PC-3 (cell line): ENCODE data around the gene RAET1E. TPM values are rescaled to one million over a fixed set of nuclear protein-coding genes. Genes with fewer than 3 reads are reported as not detected.

Source experiments
- ATAC-seq: fragments of 200-7000 bp; cut with Tn5 transposase; 2 replicates; pipeline ENCODE4 v1.9.1; 2020; ENCODE audit warnings: mild to moderate bottlenecking, moderate library complexity
- BruUV-seq: library from RNA; stranded (reverse); fragments of 400-500 nt; replicated peaks from 2 replicates; lab custom pipeline; 2021; lab: Mats Ljungman, UMichigan
- CTCF ChIA-PET: fragments of 300-600 bp; sonication (Branson Sonifier 250); formaldehyde crosslinking; loops from one replicate; lab custom pipeline; 2022; ENCODE audit warnings: antibody characterized with exemption; lab: Charles Lee
- POLR2A ChIA-PET: fragments of 300-600 bp; sonication (Branson Sonifier 250); formaldehyde crosslinking; loops from one replicate; lab custom pipeline; 2022; ENCODE audit warnings: antibody characterized with exemption; ENCODE audit not compliant: unreplicated experiment; lab: Charles Lee
- DNase-seq: peaks from one replicate; pipeline ENCODE4 v3.0.0-alpha.2; 2015
- H2AFZ ChIP-seq: fragments of 300-600 bp; sonication (generic); 2 replicates; pipeline ENCODE4 v1.6.0; 2016; ENCODE audit warnings: antibody characterized with exemption, low read length
- H3F3A ChIP-seq: fragments of 300-600 bp; sonication (generic); one replicate; pipeline ENCODE4 v1.6.0; 2017; ENCODE audit warnings: antibody characterized with exemption, low read length, control low read depth, mild to moderate bottlenecking; ENCODE audit not compliant: unreplicated experiment
- H3K27ac ChIP-seq: fragments of 300-600 bp; sonication (generic); 2 replicates; pipeline ENCODE4 v1.5.1; 2016; ENCODE audit warnings: mild to moderate bottlenecking, low read length
- H3K27me3 ChIP-seq: fragments of 300-600 bp; sonication (generic); 2 replicates; pipeline ENCODE4 v1.6.1; 2016; ENCODE audit warnings: low read length, mixed read lengths
- H3K36me3 ChIP-seq: fragments of 300-600 bp; sonication (generic); 2 replicates; pipeline ENCODE4 v1.6.1; 2016; ENCODE audit warnings: low read depth, mixed run types, low read length, mixed read lengths
- H3K4me1 ChIP-seq: fragments of 300-600 bp; sonication (generic); 2 replicates; pipeline ENCODE4 v1.5.1; 2016; ENCODE audit warnings: low read length; ENCODE audit not compliant: insufficient read depth
- H3K4me2 ChIP-seq: fragments of 300-600 bp; sonication (generic); 2 replicates; pipeline ENCODE4 v1.6.0; 2016; ENCODE audit warnings: low read length
- H3K4me3 ChIP-seq: fragments of 300-600 bp; sonication (generic); 2 replicates; pipeline ENCODE4 v1.5.1; 2016; ENCODE audit warnings: mild to moderate bottlenecking, low read length, mixed read lengths
- H3K79me2 ChIP-seq: fragments of 300-600 bp; sonication (generic); 2 replicates; pipeline ENCODE4 v1.6.1; 2017; ENCODE audit warnings: low read length, mixed read lengths
- H3K9ac ChIP-seq: fragments of 300-600 bp; sonication (generic); 2 replicates; pipeline ENCODE4 v1.6.0; 2016; ENCODE audit warnings: mild to moderate bottlenecking, low read length
- H3K9me2 ChIP-seq: fragments of 300-600 bp; sonication (generic); replicated peaks from 2 replicates; pipeline ENCODE4 v1.6.1; 2016; ENCODE audit warnings: mixed run types, low read length, mixed read lengths
- H3K9me3 ChIP-seq: fragments of 300-600 bp; sonication (generic); 2 replicates; pipeline ENCODE4 v1.6.1; 2016; ENCODE audit warnings: low read length, mixed read lengths
- H4K20me1 ChIP-seq: fragments of 300-600 bp; sonication (generic); 2 replicates; pipeline ENCODE4 v1.6.1; 2016; ENCODE audit warnings: low read length, mixed read lengths
- EZH2 ChIP-seq: fragments of 300-600 bp; sonication (generic); IDR thresholded peaks from one replicate; pipeline ENCODE4 v1.6.1; 2017; ENCODE audit warnings: antibody characterized with exemption, mild to moderate bottlenecking, low read length; ENCODE audit not compliant: unreplicated experiment
- EZH2phosphoT487 ChIP-seq: fragments of 300-600 bp; sonication (generic); IDR thresholded peaks from 2 replicates; pipeline ENCODE4 v1.6.1; 2018; ENCODE audit warnings: mild to moderate bottlenecking, antibody characterized with exemption, low read length, borderline replicate concordance
- intact Hi-C: fragments of 100-400 bp; cut with micrococcal nuclease; formaldehyde crosslinking; loops from 2 replicates; pipeline ENCODE4 v1.9.0; 2023
- total RNA-seq: library from RNA; depleted of rRNA; stranded (reverse); fragments of >200 nt; gene quantifications from 2 replicates; pipeline ENCODE4 v1.2.3, GENCODE V29; 2014
- TF ChIP-seq, protein P1 (sequence below): fragments of 300-600 bp; sonication (generic); conservative IDR thresholded peaks from 2 replicates; pipeline ENCODE4 v1.5.1; 2017; ENCODE audit warnings: antibody characterized with exemption, low read depth, mild to moderate bottlenecking, low read length

Gene RAET1E
- total RNA-seq, 1 experiment from 2014 or later: 0.40 TPM

DNA sequence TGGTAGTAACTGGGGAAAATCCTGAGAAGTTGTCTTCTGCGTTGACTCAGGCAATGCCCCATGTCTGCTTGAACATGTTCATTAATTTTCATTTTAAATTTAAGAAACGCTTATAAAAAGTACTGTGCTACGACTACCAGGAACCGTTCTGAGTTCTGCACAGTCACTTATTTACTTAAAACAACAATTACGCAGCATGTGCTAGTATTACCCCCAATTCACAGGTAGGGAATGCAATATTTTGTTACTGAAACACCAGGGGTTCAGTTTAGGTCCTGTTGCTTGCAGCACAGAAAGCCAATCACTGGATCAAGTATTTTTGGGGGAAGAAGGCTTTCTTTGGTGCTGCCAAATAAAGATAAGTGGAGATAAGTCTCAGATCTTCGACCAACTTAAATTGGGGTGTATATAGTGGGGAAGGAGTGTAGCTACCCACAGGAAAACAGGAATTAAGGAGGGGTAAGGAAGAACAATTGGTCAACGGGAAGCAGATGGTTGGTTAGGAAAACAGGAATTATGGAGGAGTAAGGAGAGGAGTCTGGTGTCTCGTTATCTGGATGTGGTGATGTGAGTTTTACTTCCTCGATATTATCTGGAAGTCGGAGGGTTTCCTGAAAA, 28.5 kb downstream of the RAET1E start:
- H3F3A ChIP-seq: no peaks in the 10 kb centered on the region
- H3K27ac ChIP-seq: no peak overlapping the region
- ChIA-PET CTCF (no interaction called here), POLR2A (no interaction called here)
- H3K4me2 ChIP-seq: no peak overlapping the region
- H3K4me1 ChIP-seq: peaks cover 7% of the 10 kb centered on the region; the same call in 1 of the 2 replicates
- H3K9me3 ChIP-seq: no peaks in the 10 kb centered on the region
- DNase-seq (no peak), ATAC-seq (no peak)
- H3K4me3 ChIP-seq: no peak overlapping the region
- H3K27me3 ChIP-seq: no peaks in the 10 kb centered on the region
- no peaks in the 10 kb centered on the region for H3K9me2 ChIP-seq
- TF ChIP-seq, protein P1, sequence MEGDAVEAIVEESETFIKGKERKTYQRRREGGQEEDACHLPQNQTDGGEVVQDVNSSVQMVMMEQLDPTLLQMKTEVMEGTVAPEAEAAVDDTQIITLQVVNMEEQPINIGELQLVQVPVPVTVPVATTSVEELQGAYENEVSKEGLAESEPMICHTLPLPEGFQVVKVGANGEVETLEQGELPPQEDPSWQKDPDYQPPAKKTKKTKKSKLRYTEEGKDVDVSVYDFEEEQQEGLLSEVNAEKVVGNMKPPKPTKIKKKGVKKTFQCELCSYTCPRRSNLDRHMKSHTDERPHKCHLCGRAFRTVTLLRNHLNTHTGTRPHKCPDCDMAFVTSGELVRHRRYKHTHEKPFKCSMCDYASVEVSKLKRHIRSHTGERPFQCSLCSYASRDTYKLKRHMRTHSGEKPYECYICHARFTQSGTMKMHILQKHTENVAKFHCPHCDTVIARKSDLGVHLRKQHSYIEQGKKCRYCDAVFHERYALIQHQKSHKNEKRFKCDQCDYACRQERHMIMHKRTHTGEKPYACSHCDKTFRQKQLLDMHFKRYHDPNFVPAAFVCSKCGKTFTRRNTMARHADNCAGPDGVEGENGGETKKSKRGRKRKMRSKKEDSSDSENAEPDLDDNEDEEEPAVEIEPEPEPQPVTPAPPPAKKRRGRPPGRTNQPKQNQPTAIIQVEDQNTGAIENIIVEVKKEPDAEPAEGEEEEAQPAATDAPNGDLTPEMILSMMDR: no peak
- TF ChIP-seq EZH2: no peak
- no peak for TF ChIP-seq EZH2phosphoT487
- H2AFZ ChIP-seq: no peak overlapping the region
- no peaks in the 10 kb centered on the region for H4K20me1 ChIP-seq
- no TSS peak for BruUV-seq
- H3K79me2 ChIP-seq: no peaks in the 10 kb centered on the region
- H3K36me3 ChIP-seq: no peaks in the 10 kb centered on the region
- intact Hi-C loops: no loop called here
- H3K9ac ChIP-seq: no peak overlapping the region

DNA sequence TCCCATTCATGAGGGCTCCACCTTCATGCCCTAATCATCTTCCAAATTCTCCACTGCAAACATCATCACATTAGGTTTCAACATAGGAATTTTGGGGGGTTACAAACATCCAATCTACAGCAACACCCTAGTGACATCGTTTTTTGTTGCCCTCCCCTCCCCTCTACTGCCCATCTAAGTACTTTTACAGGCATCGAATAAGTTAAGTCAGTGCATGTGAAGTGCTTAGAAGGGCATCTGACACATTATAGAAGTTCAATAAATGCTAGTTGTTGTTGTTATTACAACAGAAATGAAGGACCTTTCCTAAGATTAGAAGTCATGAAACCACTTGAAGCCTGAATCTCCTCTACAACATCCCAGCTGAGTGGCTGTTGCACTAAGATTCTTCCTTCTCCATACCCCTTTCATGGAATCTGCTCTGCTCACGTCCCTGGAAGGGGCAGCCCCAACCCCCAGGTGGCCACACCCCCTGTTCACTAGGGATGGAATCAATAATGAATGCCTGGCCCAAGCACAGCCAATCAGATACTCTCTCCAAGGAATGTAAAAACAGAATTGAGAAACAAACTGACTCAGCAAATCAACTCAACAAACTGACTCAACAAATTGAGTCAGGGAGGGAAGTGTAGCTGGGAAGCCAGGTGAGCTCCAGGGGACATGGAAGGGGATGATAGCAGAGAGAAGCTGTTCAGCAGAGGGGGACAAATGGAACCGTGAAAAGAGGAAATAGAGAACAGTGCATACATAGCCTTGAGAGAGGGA, 29.9 kb downstream of the RAET1E start:
- H3K4me2 ChIP-seq: no peak overlapping the region
- no peak for ATAC-seq

More for the DNA sequence above, 29.9 kb downstream of the RAET1E start:
- Histone ChIP-seq H3F3A (no peaks in the 10 kb centered on the region), H3K27me3 (no peaks in the 10 kb centered on the region), H3K9me2 (no peaks in the 10 kb centered on the region), H3K9ac (no peak overlapping the region), H3K4me1 (peaks cover 7% of the 10 kb centered on the region; the same call in 1 of the 2 replicates), H3K79me2 (no peaks in the 10 kb centered on the region; the same call in 1 of the 2 replicates), H3K27ac (no peak overlapping the region), H3K36me3 (no peaks in the 10 kb centered on the region), H4K20me1 (no peaks in the 10 kb centered on the region), H2AFZ (no peak overlapping the region), H3K9me3 (no peaks in the 10 kb centered on the region), H3K4me3 (no peak overlapping the region)
- intact Hi-C loops: no loop called here
- DNase-seq: peak; percentile 67
- TF ChIP-seq EZH2phosphoT487 (no peak), EZH2 (no peak)
- TF ChIP-seq, protein P1: no peak
- BruUV-seq: no TSS peak
- ChIA-PET CTCF (no interaction called here), POLR2A (no interaction called here)
